GM23338 (cell line): ENCODE measurements around the gene PSMB8. TPM values are rescaled to one million over a fixed set of nuclear protein-coding genes. Genes with fewer than 3 reads are reported as not detected.
A peak's percentile ranks its signal among the peaks of the same experiment; 100 is the strongest.

Experiments
- ATAC-seq: fragments of 200-7000 bp; cut with Tn5 transposase; 3 replicates; pipeline ENCODE4 v1.9.1; 2020
- DNase-seq: peaks from one replicate; pipeline ENCODE4 v3.0.0-alpha.2; 2015; ENCODE audit warnings: low spot score
- H2AFZ ChIP-seq: fragments of 200-600 bp; sonication (generic); 2 replicates; pipeline ENCODE4 v1.8.0; 2016; ENCODE audit warnings: antibody characterized with exemption, mild to moderate bottlenecking, moderate library complexity
- H3F3A ChIP-seq: fragments of 200-600 bp; sonication (generic); replicated peaks from 2 replicates; pipeline ENCODE4 v1.8.0; 2017; ENCODE audit warnings: antibody characterized with exemption, mixed run types, low read depth
- H3K27ac ChIP-seq: fragments of 200-600 bp; sonication (generic); 2 replicates; pipeline ENCODE4 v1.6.1; 2016; ENCODE audit warnings: low read depth
- H3K27me3 ChIP-seq: fragments of 200-600 bp; sonication (generic); 2 replicates; pipeline ENCODE4 v1.8.0; 2016; ENCODE audit warnings: mild to moderate bottlenecking, mixed run types, moderate library complexity; ENCODE audit not compliant: insufficient read depth
- H3K36me3 ChIP-seq: fragments of 200-600 bp; sonication (generic); 2 replicates; pipeline ENCODE4 v1.8.0; 2016; ENCODE audit warnings: mild to moderate bottlenecking; ENCODE audit not compliant: insufficient read depth
- H3K4me1 ChIP-seq: fragments of 200-600 bp; sonication (generic); 2 replicates; pipeline ENCODE4 v1.8.0; 2016; ENCODE audit warnings: mild to moderate bottlenecking, moderate library complexity; ENCODE audit not compliant: insufficient read depth
- H3K4me2 ChIP-seq: fragments of 200-600 bp; sonication (generic); 2 replicates; pipeline ENCODE4 v1.7.1; 2017; ENCODE audit warnings: mixed run types
- H3K4me3 ChIP-seq: fragments of 200-600 bp; sonication (generic); 2 replicates; pipeline ENCODE4 v1.6.1; 2016; ENCODE audit warnings: mixed run types
- H3K79me2 ChIP-seq: fragments of 200-600 bp; sonication (generic); replicated peaks from 2 replicates; pipeline ENCODE4 v1.8.0; 2017; ENCODE audit warnings: mild to moderate bottlenecking; ENCODE audit not compliant: insufficient read depth
- H3K9me2 ChIP-seq: fragments of 200-600 bp; sonication (generic); 2 replicates; pipeline ENCODE4 v1.8.0; 2017; ENCODE audit not compliant: insufficient read depth
- H4K20me1 ChIP-seq: fragments of 200-600 bp; sonication (generic); replicated peaks from 2 replicates; pipeline ENCODE4 v1.8.0; 2017; ENCODE audit warnings: mild to moderate bottlenecking; ENCODE audit not compliant: insufficient read depth
- H3K27ac Mint-ChIP-seq: 2 replicates; pipeline ENCODE4 v1.8.0; 2020; ENCODE audit warnings: inconsistent platforms, mild to moderate bottlenecking, moderate library complexity, mixed read lengths
- H3K27me3 Mint-ChIP-seq: 3 replicates; pipeline ENCODE4 v1.8.0; 2022; ENCODE audit warnings: low read depth, mild to moderate bottlenecking, moderate library complexity, mixed read lengths, inconsistent platforms; ENCODE audit not compliant: insufficient read depth, poor library complexity
- H3K36me3 Mint-ChIP-seq: 3 replicates; pipeline ENCODE4 v1.8.0; 2021; ENCODE audit warnings: low read depth, mild to moderate bottlenecking, inconsistent platforms, moderate library complexity, mixed read lengths
- H3K4me1 Mint-ChIP-seq: 3 replicates; pipeline ENCODE4 v1.8.0; 2020; ENCODE audit warnings: mild to moderate bottlenecking, inconsistent platforms, mixed read lengths
- H3K4me3 Mint-ChIP-seq: 3 replicates; pipeline ENCODE4 v1.8.0; 2021; ENCODE audit warnings: moderate library complexity, mild to moderate bottlenecking, inconsistent platforms, mixed read lengths
- H3K9me3 Mint-ChIP-seq: 3 replicates; pipeline ENCODE4 v1.8.0; 2020; ENCODE audit warnings: moderate library complexity, mild to moderate bottlenecking, inconsistent platforms, mixed read lengths
- CREB1 ChIP-seq: fragments of 250-450 bp; sonication (Bioruptor Pico); IDR thresholded peaks from 2 replicates; pipeline ENCODE4 v1.5.0; 2020; ENCODE audit warnings: low read depth, mild to moderate bottlenecking, moderate library complexity
- ETS1 ChIP-seq: IDR thresholded peaks from 2 replicates; pipeline ENCODE4 v1.6.1; 2016; ENCODE audit warnings: antibody characterized with exemption
- EZH2 ChIP-seq: fragments of 200-600 bp; sonication (generic); IDR thresholded peaks from one replicate; pipeline ENCODE4 v1.8.0; 2017; ENCODE audit warnings: antibody characterized with exemption, mild to moderate bottlenecking, low read depth; ENCODE audit not compliant: unreplicated experiment
- JUNB ChIP-seq: IDR thresholded peaks from one replicate; pipeline ENCODE4 v1.6.1; 2016; ENCODE audit warnings: antibody characterized with exemption; ENCODE audit not compliant: unreplicated experiment
- NANOG ChIP-seq: IDR thresholded peaks from 2 replicates; pipeline ENCODE4 v1.6.1; 2016; ENCODE audit warnings: antibody characterized with exemption, borderline replicate concordance
- POLR2AphosphoS5 ChIP-seq: IDR thresholded peaks from 2 replicates; pipeline ENCODE4 v1.6.1; 2016; ENCODE audit warnings: antibody characterized with exemption, low read depth
- polyA plus RNA-seq: library from polyadenylated mRNA; unstranded; fragments of >200 nt; fragmentation: Nextera tagmentation; extraction: Ambion mirVana; gene quantifications from 2 replicates; pipeline ENCODE4 v1.2.1, GENCODE V29; 2016
- total RNA-seq: library from RNA; depleted of rRNA; stranded (reverse); fragments of >200 nt; shearing (Covaris generic); gene quantifications from 2 replicates; pipeline ENCODE4 v1.2.3, GENCODE V29; 2014
- TF ChIP-seq, protein P1 (sequence below): IDR thresholded peaks from one replicate; pipeline ENCODE4 v1.6.1; 2018; ENCODE audit warnings: antibody characterized with exemption; ENCODE audit not compliant: unreplicated experiment
- TF ChIP-seq, protein P2 (sequence below), 2 experiments: fragments of 200-600 bp in 1 of 2; sonication (generic) in 1 of 2; conservative IDR thresholded peaks; 2 replicates each; pipeline versions ENCODE4 v1.5.1 to v1.6.1; 2016 to 2017; ENCODE audit warnings: antibody characterized with exemption in 2 of 2, low read depth in 2 of 2, mild to moderate bottlenecking in 2 of 2, moderate library complexity in 1 of 2

Gene PSMB8
- total and polyA plus RNA-seq, 2 experiments from 2014 or later = 16.5 to 27.6 TPM

- Mint-ChIP-seq H3K36me3 (peaks cover 8% of the 10 kb centered on the region; the same call in 1 of the 3 replicates), H3K27ac (peak within 1 kb of the TSS; percentile 92), H3K9me3 (no peaks in the 10 kb centered on the region; the same call in 2 of the 3 replicates), H3K4me1 (peaks cover 20% of the 10 kb centered on the region), H3K4me3 (peak within 1 kb of the TSS; percentile 92), H3K27me3 (peaks cover 42% of the 10 kb centered on the region)
- no peaks in the 10 kb centered on the region for H3K9me2 ChIP-seq
- peak within 1 kb of the TSS; percentile 98 for H3K4me2 ChIP-seq
- no peaks in the 10 kb centered on the region for H4K20me1 ChIP-seq
- H2AFZ ChIP-seq = peak within 1 kb of the TSS; percentile 96
- H3F3A ChIP-seq = 0 out of 2 replicates have a peak, but pooled peaks cover 5% of the 10 kb centered on the region
- ATAC-seq (peak; percentile 89), DNase-seq (peak; percentile 95)
- no peak within 1 kb of the TSS for H3K27ac ChIP-seq
- peaks cover 12% of the 10 kb centered on the region; the same call in 1 of the 2 replicates for H3K4me1 ChIP-seq
- no peaks in the 10 kb centered on the region for H3K79me2 ChIP-seq
- H3K27me3 ChIP-seq = peaks cover 47% of the 10 kb centered on the region
- H3K36me3 ChIP-seq = no peaks in the 10 kb centered on the region; the same call in 1 of the 2 replicates
- TF ChIP-seq NANOG (no peak), JUNB (no peak), POLR2AphosphoS5 (peak; percentile 82), CREB1 (CRISPR knock-in tag) (peak; percentile 92)
- TF ChIP-seq, protein P1, sequence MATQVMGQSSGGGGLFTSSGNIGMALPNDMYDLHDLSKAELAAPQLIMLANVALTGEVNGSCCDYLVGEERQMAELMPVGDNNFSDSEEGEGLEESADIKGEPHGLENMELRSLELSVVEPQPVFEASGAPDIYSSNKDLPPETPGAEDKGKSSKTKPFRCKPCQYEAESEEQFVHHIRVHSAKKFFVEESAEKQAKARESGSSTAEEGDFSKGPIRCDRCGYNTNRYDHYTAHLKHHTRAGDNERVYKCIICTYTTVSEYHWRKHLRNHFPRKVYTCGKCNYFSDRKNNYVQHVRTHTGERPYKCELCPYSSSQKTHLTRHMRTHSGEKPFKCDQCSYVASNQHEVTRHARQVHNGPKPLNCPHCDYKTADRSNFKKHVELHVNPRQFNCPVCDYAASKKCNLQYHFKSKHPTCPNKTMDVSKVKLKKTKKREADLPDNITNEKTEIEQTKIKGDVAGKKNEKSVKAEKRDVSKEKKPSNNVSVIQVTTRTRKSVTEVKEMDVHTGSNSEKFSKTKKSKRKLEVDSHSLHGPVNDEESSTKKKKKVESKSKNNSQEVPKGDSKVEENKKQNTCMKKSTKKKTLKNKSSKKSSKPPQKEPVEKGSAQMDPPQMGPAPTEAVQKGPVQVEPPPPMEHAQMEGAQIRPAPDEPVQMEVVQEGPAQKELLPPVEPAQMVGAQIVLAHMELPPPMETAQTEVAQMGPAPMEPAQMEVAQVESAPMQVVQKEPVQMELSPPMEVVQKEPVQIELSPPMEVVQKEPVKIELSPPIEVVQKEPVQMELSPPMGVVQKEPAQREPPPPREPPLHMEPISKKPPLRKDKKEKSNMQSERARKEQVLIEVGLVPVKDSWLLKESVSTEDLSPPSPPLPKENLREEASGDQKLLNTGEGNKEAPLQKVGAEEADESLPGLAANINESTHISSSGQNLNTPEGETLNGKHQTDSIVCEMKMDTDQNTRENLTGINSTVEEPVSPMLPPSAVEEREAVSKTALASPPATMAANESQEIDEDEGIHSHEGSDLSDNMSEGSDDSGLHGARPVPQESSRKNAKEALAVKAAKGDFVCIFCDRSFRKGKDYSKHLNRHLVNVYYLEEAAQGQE = peak; percentile 59
- TF ChIP-seq, protein P2, sequence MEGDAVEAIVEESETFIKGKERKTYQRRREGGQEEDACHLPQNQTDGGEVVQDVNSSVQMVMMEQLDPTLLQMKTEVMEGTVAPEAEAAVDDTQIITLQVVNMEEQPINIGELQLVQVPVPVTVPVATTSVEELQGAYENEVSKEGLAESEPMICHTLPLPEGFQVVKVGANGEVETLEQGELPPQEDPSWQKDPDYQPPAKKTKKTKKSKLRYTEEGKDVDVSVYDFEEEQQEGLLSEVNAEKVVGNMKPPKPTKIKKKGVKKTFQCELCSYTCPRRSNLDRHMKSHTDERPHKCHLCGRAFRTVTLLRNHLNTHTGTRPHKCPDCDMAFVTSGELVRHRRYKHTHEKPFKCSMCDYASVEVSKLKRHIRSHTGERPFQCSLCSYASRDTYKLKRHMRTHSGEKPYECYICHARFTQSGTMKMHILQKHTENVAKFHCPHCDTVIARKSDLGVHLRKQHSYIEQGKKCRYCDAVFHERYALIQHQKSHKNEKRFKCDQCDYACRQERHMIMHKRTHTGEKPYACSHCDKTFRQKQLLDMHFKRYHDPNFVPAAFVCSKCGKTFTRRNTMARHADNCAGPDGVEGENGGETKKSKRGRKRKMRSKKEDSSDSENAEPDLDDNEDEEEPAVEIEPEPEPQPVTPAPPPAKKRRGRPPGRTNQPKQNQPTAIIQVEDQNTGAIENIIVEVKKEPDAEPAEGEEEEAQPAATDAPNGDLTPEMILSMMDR (conservative IDR thresholded peaks at IDR 0.05; ENCODE audit: low read depth in 2 of 2) = peak; percentile 59 to 80
- H3K4me3 ChIP-seq = peak within 1 kb of the TSS; percentile 94
These were observed 9.9 kb upstream of the PSMB8 start, which contains the start of the genes PSMB9 and TAP1 for GRCh38 chr6:32853541-32854375. Gene PSMB9, plus strand, starts transcription at chr6:32854192. Its CDS starts 38 bp downstream, at chr6:32854230. Gene TAP1, minus strand, starts transcription at chr6:32853704. Its CDS starts 68 bp downstream, at chr6:32853636.

DNA sequence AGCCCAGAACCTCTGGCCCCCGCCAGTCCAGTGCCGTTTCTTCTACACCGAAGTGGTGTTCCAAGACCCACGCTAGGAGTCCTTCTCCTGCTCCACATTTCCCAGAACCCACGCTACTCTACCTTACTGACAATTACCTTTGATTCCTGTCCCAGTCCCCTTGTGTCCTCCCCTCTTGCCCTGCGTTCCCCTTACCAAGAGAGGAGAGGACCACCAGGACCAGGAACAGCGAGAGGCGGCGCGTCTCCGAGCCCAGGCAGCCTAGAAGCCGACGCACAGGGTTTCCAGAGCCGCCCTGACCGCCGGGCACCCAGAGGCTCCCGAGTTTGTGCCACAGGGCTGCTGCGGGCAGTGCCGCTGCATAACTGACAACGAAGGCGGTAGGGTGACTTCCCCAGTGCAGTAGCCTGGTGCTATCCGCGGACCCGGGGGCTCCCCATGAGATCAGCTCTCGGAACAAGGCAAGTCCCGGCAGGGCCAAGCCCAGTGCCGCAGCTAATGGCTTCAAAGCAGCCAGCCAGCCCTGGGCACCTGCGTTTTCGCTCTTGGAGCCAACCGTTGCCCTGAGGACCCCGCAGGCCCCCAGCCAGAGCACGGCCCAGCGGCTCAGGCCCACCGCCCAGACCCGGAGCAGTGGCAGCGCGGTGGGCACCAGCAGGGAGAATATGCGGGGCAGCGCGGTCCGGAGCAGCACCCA lies 9.1 kb upstream of the PSMB8 start:
- no peaks in the 10 kb centered on the region for H4K20me1 ChIP-seq
- no peaks in the 10 kb centered on the region for H3K9me2 ChIP-seq
- no peak overlapping the region for H3K27ac ChIP-seq
- H3K79me2 ChIP-seq = no peaks in the 10 kb centered on the region
- no peak for TF ChIP-seq EZH2
- TF ChIP-seq ETS1 = 0 out of 2 replicates have a peak, but pooled peaks have one; percentile 4
- TF ChIP-seq, protein P1 = no peak
- no peaks in the 10 kb centered on the region; the same call in 1 of the 2 replicates for H3K36me3 ChIP-seq
- 0 out of 2 replicates have a peak, but pooled peaks cover 5% of the 10 kb centered on the region for H3F3A ChIP-seq
- H3K4me2 ChIP-seq = peak overlapping the region; percentile 98
- peaks cover 13% of the 10 kb centered on the region; the same call in 1 of the 3 replicates for H3K36me3 Mint-ChIP-seq
- peak overlapping the region; percentile 92 for H3K4me3 Mint-ChIP-seq
- H3K27me3 ChIP-seq = peaks cover 47% of the 10 kb centered on the region
- H3K4me3 ChIP-seq = peak overlapping the region; percentile 94
- H3K27me3 Mint-ChIP-seq = peaks cover 41% of the 10 kb centered on the region
- DNase-seq (peak; percentile 51), ATAC-seq (peak; percentile 40)
- H3K4me1 ChIP-seq = peaks cover 12% of the 10 kb centered on the region; the same call in 1 of the 2 replicates
- H3K9me3 Mint-ChIP-seq = no peaks in the 10 kb centered on the region; the same call in 2 of the 3 replicates
- peak overlapping the region; percentile 96 for H2AFZ ChIP-seq
- H3K27ac Mint-ChIP-seq = no peak overlapping the region
- peaks cover 20% of the 10 kb centered on the region for H3K4me1 Mint-ChIP-seq
